GM18870 (cell line): ENCODE results near the gene CCNB1IP1.
A peak's percentile ranks its signal among the peaks of the same experiment; 100 is the strongest.
"Not testable (repeated sequence)": the region's sequence is repeated elsewhere in the genome, so short reads cannot be mapped to it uniquely, and the experiment has no call there.

Experiments
- ATAC-seq: cut with Tn5 transposase; IDR thresholded peaks from one replicate; pipeline ENCODE4 v1.9.1; 2021; ENCODE audit warnings: moderate library complexity; ENCODE audit not compliant: unreplicated experiment

Gene CCNB1IP1

GRCh38 chr14:20334017-20334416 is 938 bp upstream of the CCNB1IP1 start:
- no peak for ATAC-seq

GRCh38 chr14:20333494-20333841 is 389 bp upstream of the CCNB1IP1 start:
- no peak for ATAC-seq

DNA sequence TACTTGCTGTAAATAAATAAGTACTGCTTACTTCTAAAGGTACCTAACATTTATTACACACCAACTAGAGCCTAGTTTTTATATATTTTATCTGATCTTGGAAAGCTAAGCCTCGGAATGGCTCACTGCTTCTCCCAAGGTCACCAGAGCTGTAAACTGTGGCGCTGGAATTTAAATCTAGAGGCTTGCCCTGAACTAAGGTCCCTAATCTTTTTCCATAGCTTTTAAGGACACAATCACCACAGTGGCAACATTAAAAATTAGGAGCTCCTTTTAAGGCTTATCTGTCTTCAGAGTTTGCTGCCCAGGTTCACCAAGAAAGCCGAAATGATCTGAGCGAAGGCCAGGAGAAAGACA is 670 bp downstream of the CCNB1IP1 start:
- ATAC-seq, result no peak

GRCh38 chr14:20331053-20331613 is 1.9 kb downstream of the CCNB1IP1 start:
- ATAC-seq, result no peak

- ATAC-seq, result no peak
These were observed 3.7 kb downstream of the CCNB1IP1 start for GRCh38 chr14:20329355-20329754.

DNA sequence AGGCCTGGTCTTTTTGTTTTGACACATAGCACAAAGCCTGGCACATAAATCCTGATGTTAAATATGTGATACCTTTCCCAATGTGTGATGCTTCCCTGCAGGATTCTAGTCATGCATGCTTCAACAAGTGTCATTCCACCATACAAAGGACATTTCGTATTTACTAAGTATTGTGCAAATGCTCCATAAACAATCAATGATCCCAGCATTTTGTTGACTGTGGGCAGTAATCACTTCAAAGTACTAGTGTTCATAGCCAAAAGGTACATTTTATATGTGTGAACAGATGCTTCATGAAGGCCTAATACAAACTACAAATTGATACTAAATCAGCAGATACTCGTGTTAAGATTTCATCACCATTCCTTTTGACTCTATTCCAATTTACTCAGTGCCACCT is 4.4 kb downstream of the CCNB1IP1 start:
- no peak for ATAC-seq

GRCh38 chr14:20327005-20327869 is 5.8 kb downstream of the CCNB1IP1 start:
- ATAC-seq, result peak; percentile 60

DNA sequence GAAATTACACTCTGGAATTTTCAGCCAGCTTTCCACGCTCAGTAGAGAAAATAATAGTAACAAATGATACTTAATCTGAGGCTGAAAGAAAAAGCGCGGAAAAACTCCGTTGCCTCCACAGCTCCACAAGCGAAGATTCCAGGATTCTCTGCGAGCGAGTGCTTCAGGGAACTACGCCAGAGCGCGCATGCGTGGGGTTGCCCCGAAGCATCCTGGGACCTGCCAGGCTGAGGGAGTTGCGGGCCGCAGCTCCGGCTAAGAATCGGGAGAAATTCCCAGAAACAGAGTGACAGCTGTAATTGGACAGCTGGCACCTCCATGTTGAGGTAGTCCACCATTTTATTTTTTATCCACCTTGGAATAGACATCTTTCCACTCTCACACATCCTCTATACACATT is 15.4 kb downstream of the CCNB1IP1 start:
- no peak for ATAC-seq

- ATAC-seq, result no peak
These were observed 19.1 kb downstream of the CCNB1IP1 start for GRCh38 chr14:20314026-20314425.

DNA sequence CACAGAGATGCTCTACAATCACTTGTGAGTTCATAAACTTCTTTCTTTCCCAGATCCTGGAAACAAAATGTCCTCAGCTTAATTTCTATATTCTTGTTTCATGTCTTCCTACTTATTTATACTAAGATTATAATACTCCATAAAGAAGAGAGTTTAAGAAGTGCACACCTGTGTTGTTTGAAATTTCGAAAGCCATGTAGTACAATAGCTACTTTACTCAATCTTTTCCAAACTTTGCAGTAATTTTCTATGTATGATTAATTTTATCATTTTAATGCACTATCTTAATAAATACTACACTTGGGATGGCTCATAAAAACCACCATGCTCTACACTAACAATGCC is 27.0 kb downstream of the CCNB1IP1 start:
- no peak for ATAC-seq

GRCh38 chr14:20305265-20306078 is 27.6 kb downstream of the CCNB1IP1 start, which contains the start of gene TTC5:
Gene TTC5, minus strand, starts transcription at chr14:20305951. Its CDS starts 14 bp downstream, at chr14:20305937.
- peak; percentile 94 for ATAC-seq

GRCh38 chr14:20302042-20302755 is 30.9 kb downstream of the CCNB1IP1 start:
- no peak for ATAC-seq

- ATAC-seq, result peak; percentile 94
These were observed 38.0 kb downstream of the CCNB1IP1 start for GRCh38 chr14:20295067-20295466.

- no peak for ATAC-seq
These were observed 38.4 kb downstream of the CCNB1IP1 start for GRCh38 chr14:20294636-20295035.

DNA sequence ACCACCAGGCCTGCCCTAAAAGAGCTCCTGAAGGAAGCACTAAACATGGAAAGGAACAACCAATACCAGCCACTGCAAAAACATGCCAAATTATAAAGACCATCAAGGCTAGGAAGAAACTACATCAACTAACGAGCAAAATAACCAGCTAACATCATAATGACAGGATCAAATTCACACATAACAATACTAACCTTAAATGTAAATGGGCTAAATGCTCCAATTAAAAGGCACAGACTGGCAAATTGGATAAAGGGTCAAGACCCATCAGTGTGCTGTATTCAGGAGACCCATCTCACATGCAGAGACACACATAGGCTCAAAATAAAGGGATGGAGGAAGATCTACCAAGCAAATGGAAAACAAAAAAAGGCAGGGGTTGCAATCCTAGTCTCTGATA is 51.1 kb downstream of the CCNB1IP1 start:
- not testable (repeated sequence) for ATAC-seq

- ATAC-seq, result not testable (repeated sequence)
These were observed 52.8 kb downstream of the CCNB1IP1 start for GRCh38 chr14:20280265-20280664.

DNA sequence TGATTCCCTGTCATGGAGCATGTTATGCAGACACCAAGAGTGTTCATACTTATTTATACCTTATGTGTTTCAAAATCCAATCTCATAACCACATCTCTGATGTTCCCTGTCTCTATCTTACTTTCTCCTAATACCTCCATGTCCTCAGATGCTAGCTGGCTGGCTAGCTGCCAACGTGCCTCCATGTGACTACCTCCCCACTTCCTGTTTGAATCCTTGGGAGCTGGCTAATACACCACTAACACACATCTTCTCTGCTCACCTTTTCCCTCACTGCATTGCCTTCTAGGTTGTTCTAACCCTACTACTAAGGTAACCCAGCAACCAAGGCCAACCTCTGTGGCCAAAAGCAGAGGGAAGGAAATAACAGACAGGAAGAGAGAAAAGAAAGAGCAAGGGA is 54.7 kb downstream of the CCNB1IP1 start:
- ATAC-seq, result no peak

- no peak for ATAC-seq
These were observed 55.7 kb downstream of the CCNB1IP1 start for GRCh38 chr14:20277409-20277808.

DNA sequence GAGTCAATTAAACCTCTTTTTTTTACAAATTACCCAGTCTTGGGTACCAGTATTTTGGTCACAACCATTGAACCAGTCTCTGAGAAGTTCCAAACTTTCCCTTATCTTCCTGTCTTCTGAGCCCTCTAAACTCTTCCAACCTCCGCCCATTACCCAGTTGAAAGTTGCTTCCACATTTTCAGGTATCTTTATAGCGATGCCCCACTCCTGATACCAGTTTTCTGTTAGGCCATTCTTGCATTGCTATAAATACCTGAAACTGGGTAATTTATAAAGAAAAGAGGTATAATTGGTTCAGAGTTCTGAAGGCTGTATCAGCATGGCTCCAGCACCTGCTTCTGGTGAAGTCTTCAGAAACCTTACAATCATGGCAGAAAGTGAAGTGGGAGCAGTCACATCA is 59.0 kb downstream of the CCNB1IP1 start:
- ATAC-seq, result no peak

DNA sequence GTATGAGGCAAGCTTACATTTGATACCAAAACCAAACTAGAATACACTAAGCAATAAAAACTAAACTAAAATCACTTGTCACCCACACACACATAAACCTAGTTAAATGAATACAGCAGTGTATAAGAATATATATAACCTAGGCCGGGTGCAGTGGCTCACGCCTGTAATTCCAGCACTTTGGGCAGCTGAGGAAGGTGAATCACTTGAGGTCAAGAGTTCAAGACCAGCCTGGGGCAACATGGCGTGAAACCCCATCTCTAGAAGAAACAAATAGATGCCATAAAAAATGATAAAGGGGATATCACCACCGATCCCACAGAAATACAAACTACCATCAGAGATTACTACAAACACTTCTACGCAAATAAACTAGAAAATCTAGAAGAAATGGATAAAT is 68.7 kb downstream of the CCNB1IP1 start:
- not testable (repeated sequence) for ATAC-seq

DNA sequence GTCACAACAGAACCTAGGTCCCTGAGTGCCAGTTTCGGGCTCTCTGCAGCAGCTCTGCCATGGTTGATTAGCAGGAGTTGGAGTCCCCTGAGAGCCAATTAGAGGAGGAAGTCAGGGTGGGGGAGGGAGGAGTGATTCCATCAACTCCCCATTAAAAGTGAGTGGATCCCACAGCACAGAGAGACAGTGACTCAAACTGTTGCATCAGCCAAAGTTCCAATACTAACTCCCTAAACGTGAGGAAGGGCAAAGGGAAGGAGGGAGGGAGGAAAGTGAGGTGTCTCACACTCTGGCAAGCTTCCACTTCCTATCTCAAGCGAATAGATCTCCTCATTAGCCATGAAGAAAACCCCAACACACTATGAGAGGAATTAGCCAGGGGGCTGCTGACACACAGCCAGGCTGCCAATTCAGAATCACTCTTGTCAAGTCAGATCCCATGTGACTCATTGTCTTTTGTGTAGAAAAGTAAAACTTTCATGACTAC is 70.4 kb downstream of the CCNB1IP1 start:
- no peak for ATAC-seq
